GM18951 (cell line): ENCODE measurements around the gene CAMK1D.

Source experiments
- POLR2A ChIP-seq: IDR thresholded peaks from 4 replicates; pipeline ENCODE4 v1.6.1; 2011; ENCODE audit warnings: mild to moderate bottlenecking; ENCODE audit not compliant: insufficient read length, insufficient read depth; ENCODE audit errors: extremely low read depth
- in situ Hi-C: fragments of 300-500 bp; cut with MboI; formaldehyde crosslinking; loops from one replicate; pipeline ENCODE4 v1.12.0; 2022; ENCODE audit warnings: low sequenced_read_pairs, mixed read lengths, inconsistent platforms; ENCODE audit not compliant: unreplicated experiment

CAMK1D gene

DNA sequence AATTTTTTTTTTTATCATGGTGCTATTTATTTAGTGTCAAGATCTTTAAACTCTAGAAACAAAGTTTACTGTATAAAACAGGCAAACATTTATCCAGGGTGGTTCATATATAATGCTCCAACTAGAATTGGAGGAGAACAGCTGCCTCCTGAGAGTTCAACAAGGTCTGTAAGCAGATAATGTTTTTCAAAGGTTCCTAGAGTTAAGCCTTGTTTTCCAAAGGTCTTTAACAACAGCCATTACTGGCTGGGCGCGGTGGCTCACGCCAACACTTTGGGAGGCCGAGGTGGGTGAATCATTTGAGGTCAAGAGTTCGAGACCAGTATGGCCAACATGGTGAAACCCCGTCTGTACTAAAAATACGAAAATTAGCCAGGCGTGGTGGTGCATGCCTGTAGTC is 335.4 kb downstream of the CAMK1D start:
- in situ Hi-C loops: no loop called here
- no peak for TF ChIP-seq POLR2A

DNA sequence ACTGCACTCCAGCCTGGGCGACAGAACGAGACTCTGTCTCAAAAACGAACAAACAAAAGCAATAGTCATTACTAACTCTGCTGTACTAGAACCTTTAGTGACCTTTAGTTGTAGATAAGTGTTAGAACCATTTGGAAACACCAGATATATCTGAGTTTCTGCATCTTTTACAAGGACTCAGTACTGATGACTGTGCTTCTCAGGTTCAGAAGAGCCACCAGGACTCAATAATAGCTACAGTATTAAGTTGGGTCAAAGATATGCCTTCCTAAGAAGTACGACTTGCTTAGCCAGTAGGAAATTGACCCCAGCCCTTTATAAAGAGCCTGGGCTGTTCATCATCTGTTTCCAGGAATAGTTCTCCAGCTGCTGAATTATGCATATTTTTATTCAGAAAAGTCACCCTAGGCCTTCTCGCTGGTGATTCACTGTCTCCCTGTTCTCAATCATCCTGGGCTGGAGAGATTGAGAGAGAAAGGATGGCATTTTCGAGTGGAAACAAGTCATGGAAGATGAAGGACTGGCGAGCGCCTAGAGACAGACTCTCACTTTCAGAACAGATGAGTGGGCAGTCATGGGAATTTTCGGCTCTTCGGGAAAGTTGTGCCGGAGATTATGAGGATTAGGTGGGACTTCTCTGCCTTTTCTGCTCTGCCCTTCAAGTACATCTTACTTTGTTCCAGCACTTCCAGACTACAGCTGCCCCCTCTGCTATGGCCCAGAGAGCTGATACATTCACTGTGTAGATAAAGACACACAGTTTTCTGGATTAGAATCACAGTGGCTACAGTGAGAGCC is 336.1 kb downstream of the CAMK1D start:
- in situ Hi-C loops: no loop called here
- no peak for TF ChIP-seq POLR2A

DNA sequence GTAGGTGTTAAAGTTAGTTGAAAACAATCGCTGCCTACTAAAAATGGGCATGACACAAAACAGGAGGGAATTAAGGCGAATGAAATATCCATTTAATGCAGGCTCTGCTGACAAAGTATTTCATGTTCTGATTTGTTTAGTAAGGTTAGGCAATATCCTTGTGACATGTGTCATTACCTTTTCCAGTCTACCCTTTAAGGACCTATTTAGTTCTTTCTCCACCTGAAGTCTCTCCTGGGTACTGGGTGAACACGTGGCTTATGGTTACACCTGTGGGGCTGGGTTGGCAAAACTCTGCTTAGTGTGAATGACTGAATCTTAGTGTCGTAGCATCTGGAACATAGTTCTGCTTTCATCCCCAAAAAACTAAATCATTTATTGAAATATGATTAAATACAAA is 338.6 kb downstream of the CAMK1D start:
- in situ Hi-C loops: no loop called here

DNA sequence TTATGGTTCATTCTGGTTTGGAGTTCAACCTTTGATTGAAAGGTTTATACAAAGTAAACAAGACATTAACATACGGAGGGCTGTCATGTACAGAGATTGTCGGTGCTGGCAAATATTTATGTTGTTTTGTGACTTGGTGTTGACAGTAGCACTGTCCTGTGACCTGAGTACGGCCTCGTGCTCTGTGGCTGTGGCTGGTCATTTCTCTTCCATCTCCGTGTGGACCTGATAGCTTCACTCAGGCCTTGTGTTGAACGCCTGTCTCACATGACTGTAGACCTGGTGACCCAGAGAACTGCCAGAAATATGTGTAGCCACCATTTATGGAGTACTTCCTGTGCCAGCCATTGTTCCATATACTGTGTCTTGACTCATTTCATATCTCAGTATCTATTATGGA is 340.5 kb downstream of the CAMK1D start:
- in situ Hi-C loops: no loop called here
- TF ChIP-seq POLR2A: no peak

More for the DNA sequence above, 338.6 kb downstream of the CAMK1D start:
- TF ChIP-seq POLR2A: no peak

DNA sequence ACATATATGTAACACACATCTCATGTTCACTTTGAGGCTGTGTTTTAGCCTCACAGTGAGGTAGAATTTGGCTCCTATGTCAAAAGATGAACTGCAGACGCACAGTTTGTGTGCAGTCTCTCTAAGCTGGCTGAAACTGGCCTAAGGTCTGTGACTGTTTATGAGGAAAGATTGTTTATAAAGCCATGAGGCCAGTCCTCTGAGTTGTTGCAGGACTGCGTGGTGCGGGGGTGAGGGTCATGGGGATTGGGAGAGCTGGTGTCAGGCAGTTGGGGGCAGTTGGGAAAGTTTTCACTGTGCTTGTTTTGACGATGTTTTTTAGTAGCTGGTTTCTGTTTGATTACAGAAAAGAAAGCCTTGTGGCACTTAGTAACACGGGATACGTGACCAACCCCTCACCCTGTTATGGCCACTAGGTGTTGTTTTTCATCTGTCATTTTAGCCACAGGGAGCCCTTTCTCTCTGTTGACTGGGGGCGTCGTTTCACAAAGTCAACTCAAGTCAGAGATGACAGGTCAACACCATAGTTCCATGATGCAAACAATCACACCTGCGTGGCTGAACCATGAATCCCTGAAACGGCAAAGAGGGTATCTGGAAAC is 341.3 kb downstream of the CAMK1D start:
- TF ChIP-seq POLR2A: no peak
- in situ Hi-C loops: no loop called here

DNA sequence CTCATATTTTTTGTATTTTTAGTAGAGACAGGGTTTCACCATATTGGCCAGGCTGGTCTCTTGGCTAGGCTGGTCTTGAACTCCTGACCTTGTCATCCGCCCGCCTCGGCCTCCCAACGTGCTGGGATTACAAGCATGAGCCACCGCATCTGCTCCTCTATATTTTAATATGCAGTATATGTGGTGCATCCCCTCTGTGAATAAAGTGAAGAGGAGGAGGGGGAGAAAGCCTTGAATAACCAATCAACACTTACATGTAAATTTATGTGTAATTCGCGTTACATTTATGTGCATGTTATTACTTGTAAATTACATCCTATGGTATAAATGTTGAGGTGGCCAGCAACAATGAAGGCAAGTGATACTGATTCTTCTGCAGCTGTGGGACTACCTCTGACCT is 342.2 kb downstream of the CAMK1D start:
- in situ Hi-C loops: no loop called here
- TF ChIP-seq POLR2A: no peak

DNA sequence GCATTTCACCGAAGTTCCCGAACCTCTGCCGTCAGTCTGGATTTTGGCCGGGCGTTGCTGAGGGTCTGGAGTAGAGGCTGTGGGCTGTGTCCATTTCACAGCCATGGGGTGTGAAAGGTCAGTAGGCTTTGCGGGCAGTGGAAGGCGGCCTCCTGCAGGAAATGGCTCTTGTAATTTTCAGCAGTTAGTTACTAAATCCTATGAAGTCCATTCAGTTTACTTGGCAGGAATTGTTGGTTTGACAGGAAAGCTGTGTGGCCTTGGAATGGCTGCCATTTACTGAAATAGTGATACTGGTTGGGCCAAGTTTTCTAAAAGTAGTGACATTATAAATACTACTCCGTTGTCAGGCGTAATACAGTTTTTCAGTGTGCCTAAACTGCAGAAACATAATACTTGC is 348.4 kb downstream of the CAMK1D start:
- no peak for TF ChIP-seq POLR2A
- in situ Hi-C loops: no loop called here

DNA sequence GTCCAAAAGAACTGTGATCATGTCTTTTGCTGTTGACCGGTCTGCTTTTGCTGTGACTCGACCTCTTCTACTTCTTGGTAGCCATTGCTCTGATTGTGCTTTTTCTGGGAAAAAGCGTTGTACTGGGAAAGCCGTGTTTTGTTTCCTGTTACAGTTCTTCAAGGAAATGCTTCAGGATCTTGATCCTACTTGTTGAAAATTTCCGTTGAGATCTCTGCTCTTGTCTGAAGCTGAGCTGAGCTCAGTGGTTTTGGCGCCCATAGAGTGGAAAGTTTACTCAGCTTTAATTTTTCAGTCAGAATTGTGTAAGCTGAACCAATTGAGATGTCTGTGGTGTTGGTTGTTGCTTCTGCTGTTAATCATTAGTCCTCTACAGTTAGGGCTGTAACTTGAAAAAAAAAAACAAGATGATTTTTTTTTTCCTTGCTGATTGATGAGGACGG is 349.9 kb downstream of the CAMK1D start:
- no peak for TF ChIP-seq POLR2A
- in situ Hi-C loops: no loop called here

DNA sequence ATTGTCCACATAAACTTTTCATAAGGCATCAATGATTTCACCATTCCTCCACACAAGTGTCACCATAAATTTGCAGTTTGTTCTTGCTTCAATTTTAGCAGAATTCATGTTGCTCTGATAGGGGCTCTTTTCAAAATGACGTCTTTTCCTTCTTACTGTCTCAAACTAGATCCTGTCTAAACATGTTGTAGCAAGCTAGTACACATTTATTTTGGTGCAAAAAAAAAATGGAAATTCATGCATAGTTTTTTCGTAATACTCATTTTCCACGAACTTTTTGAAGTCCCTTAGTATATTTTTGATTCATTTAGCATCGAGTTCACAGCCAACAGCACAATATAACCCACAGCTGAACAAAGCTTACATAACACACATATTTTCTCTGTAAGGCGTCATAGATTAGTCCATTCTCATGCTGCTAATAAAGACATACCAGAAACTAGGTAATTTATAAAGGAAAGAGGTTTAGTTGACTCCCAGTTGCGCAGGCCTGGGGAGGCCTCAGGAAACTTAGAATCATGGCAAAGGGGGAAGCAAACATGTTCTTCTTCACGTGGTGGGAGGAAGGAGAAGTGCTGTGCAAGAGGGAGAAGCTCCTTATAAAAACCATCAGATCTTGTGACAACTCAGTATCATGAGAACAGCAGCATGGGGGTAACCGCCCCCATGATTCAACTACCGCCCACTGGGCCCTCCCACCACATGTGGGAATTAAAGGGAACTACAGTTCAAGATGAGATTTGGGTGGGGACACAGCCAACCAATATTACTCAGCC is 350.6 kb downstream of the CAMK1D start:
- in situ Hi-C loops: loop anchor here (10.0 kb wide), 1 partner anchor 445 kb away; no protein-coding TSS in a partner anchor
- TF ChIP-seq POLR2A: no peak

DNA sequence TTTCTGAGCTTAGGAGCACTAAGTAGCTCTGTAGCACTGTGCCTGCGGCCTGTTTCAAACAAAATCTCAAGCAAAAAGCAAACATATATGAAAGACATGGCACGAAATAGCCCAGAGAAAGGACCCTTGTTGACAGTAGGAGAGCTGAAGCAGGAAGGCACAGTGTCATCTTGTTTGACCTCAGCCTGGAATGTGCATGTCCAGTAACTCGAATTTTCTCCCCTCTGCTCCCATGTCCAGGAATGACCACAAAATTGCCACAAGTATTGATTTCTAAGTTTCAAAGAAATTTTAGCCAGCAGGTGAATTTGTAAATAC is 351.2 kb downstream of the CAMK1D start:
- no peak for TF ChIP-seq POLR2A
- in situ Hi-C loops: loop anchor here (10.0 kb wide), 1 partner anchor 446 kb away; no protein-coding TSS in a partner anchor

DNA sequence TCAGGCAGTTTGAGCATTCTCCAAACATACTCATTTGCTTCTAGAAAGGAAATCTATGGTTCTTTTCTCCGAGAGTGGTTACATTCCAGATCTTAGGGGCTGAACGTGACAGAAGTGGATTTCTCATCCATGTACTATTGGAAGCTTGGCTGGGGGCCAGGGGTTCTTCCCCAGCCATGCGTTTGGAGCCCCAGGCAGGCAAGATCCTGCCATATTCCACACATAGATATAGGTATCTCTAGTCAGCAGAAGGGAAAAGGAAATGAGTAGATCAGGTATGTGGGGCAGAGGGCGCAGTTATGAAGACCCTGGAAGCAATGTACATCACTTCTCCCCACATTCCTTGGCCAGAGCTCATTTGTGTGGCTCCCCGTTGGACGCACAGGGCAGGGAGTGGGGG is 352.3 kb downstream of the CAMK1D start:
- in situ Hi-C loops: loop anchor here (10.0 kb wide), 1 partner anchor 447 kb away; no protein-coding TSS in a partner anchor
- no peak for TF ChIP-seq POLR2A

DNA sequence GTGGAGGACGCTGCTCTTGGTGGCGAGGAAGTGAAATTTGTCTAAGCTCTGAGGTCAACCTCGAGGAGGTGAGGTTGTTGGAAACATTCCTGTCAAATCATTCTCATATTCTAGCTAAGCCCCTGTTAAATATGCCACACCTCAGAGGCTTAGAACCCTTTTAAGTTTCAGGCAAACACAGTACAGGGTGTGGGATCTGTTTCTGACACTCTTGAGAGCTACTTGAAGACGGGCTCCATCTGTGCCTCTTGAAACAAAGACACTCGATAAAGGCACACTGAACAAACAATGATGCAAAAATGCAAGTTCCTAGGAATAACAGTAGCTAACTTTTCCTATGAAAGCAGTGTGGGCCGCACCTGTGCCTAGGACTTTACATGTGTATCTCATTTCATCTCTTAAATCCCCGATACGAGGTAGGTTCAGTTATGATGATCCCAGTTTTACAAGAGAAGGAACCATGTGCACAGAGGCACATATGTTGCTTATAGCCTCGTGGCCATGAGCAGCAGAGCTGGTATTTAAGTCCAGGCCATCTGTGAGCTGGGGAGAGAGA is 352.9 kb downstream of the CAMK1D start:
- no peak for TF ChIP-seq POLR2A
- in situ Hi-C loops: loop anchor here (10.0 kb wide), 1 partner anchor 447 kb away; no protein-coding TSS in a partner anchor

DNA sequence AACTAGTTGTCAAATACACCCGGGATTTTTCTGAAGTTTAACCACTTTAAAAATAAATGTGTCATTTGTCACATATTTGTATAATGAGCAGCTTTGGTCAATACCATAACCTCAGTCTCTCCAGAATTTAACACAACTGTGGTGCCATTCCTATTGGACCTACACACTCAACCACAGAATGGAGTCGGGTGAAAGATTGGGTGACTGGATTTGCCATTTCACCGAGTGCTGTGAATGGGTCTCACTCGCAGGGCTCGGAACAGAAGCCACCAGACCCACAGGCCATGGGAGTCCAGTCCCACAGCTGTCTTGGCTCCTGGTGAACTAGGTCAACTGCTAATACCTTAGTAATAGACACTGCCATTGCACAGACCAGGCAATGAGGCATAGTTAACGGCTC is 353.8 kb downstream of the CAMK1D start:
- in situ Hi-C loops: loop anchor here (10.0 kb wide), 1 partner anchor 448 kb away; no protein-coding TSS in a partner anchor
- TF ChIP-seq POLR2A: no peak
